SK-N-SH treated with all-trans-retinoic acid at 6 μM for 48 hours (cell line): ENCODE data around the gene CPVL.

Experiments used
- GLIS3 ChIP-seq: fragments of 250-450 bp; sonication (Bioruptor Pico); IDR thresholded peaks from 2 replicates; pipeline ENCODE4 v1.5.0; 2020; ENCODE audit warnings: mild to moderate bottlenecking, moderate library complexity
- RARB ChIP-seq: fragments of 250-450 bp; sonication (Bioruptor Pico); IDR thresholded peaks from 2 replicates; pipeline ENCODE4 v1.8.0; 2021; ENCODE audit warnings: mild to moderate bottlenecking, moderate library complexity
- TOX ChIP-seq: fragments of 250-450 bp; sonication (Bioruptor Pico); IDR thresholded peaks from 2 replicates; pipeline ENCODE4 v1.8.0; 2021; ENCODE audit warnings: mild to moderate bottlenecking, moderate library complexity, borderline replicate concordance
- TF ChIP-seq, protein P1 (sequence below): fragments of 250-450 bp; sonication (Bioruptor Pico); IDR thresholded peaks from 2 replicates; pipeline ENCODE4 v1.5.1; 2020; ENCODE audit warnings: low read depth, mild to moderate bottlenecking, moderate library complexity
- TF ChIP-seq, protein P2 (sequence below): fragments of 250-450 bp; sonication (Bioruptor Pico); IDR thresholded peaks from 2 replicates; pipeline ENCODE4 v1.8.0; 2021; ENCODE audit warnings: low read depth, mild to moderate bottlenecking, moderate library complexity, borderline replicate concordance

DNA sequence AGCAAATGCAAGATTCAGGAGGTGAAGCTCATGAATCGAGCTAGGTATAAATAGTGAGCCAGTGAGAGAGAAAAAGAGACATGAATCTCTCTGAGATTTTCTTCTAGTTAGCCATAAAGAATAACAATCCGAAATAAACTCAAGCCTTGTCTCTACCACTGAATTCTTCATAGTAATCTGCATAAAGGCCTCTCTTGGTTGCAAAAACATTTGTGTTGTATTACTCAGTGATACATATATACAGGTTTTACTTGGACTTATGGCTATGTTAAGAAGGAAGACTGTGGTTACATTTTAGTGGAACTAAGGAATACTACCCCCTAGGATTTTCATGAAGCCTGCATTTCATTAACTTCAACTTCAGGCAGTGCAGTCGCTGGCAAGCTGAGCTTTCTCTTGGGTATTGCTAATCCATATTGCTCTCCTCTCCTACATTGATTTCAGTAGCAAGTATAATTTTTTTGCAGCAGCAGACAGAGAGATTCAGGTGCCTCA is 115.5 kb downstream of the CPVL start:
- TF ChIP-seq RARB (no peak), TOX (CRISPR knock-in tag) (no peak), GLIS3 (CRISPR knock-in tag) (no peak)
- TF ChIP-seq, protein P1, sequence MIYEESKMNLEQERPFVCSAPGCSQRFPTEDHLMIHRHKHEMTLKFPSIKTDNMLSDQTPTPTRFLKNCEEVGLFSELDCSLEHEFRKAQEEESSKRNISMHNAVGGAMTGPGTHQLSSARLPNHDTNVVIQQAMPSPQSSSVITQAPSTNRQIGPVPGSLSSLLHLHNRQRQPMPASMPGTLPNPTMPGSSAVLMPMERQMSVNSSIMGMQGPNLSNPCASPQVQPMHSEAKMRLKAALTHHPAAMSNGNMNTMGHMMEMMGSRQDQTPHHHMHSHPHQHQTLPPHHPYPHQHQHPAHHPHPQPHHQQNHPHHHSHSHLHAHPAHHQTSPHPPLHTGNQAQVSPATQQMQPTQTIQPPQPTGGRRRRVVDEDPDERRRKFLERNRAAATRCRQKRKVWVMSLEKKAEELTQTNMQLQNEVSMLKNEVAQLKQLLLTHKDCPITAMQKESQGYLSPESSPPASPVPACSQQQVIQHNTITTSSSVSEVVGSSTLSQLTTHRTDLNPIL (CRISPR knock-in tag) = no peak
- TF ChIP-seq, protein P2, sequence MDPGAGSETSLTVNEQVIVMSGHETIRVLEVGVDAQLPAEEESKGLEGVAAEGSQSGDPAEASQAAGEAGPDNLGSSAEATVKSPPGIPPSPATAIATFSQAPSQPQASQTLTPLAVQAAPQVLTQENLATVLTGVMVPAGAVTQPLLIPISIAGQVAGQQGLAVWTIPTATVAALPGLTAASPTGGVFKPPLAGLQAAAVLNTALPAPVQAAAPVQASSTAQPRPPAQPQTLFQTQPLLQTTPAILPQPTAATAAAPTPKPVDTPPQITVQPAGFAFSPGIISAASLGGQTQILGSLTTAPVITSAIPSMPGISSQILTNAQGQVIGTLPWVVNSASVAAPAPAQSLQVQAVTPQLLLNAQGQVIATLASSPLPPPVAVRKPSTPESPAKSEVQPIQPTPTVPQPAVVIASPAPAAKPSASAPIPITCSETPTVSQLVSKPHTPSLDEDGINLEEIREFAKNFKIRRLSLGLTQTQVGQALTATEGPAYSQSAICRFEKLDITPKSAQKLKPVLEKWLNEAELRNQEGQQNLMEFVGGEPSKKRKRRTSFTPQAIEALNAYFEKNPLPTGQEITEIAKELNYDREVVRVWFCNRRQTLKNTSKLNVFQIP (CRISPR knock-in tag) = no peak
